ENCODE measurements around the gene AQP5.

Gene AQP5

DNA sequence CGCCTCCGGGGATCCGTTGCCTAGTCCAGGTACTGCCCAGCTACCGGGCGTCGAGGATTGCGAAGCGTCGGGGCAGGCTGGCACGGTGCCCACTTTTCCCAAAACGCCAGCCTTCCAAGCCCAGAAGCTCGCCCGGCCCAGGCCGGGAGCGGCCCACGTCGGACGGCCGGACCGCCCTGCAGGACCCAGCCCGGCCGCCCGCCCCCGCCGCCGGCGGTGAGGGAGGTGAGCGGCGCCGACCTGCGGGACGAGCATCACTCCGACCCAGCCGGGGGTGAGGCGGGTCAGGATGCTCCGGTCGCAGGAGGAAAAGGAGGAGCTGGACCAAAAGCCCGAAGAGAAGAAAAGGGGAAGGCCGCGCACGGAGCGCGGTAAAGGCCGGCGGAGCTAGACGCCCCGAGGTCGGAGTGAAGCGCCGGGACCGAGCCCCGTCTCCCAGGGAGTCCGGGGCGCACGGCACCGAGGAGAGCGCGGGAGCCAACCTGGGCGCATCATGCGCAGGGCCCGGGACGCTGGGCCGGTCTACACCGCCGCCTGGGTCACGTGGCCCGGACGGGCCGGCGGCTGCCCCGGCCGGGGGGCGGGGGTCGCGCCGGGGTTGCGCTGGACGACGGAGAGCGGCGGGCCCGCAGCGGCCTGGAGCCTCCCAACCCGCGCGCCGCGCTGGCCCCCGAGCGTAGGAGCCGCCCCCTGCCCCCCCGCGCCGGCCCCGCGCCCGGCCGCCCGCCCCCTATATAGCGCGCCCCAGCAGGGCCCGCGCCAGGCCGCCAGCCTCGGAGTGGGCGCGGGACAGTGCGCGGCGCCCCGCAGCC lies at the start of gene AQP5:
Gene AQP5 (plus strand): TSS at position 762 of the 812 bp plus-strand sequence. CDS start 146 bp downstream, outside the sequence.
- TF ChIP-seq, protein P1, sequence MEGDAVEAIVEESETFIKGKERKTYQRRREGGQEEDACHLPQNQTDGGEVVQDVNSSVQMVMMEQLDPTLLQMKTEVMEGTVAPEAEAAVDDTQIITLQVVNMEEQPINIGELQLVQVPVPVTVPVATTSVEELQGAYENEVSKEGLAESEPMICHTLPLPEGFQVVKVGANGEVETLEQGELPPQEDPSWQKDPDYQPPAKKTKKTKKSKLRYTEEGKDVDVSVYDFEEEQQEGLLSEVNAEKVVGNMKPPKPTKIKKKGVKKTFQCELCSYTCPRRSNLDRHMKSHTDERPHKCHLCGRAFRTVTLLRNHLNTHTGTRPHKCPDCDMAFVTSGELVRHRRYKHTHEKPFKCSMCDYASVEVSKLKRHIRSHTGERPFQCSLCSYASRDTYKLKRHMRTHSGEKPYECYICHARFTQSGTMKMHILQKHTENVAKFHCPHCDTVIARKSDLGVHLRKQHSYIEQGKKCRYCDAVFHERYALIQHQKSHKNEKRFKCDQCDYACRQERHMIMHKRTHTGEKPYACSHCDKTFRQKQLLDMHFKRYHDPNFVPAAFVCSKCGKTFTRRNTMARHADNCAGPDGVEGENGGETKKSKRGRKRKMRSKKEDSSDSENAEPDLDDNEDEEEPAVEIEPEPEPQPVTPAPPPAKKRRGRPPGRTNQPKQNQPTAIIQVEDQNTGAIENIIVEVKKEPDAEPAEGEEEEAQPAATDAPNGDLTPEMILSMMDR (IDR thresholded peaks at IDR 0.05; ENCODE audit: insufficient read depth, missing control alignments): no peak
- no peak for DNase-seq (ENCODE audit: insufficient read length, low spot score)

DNA sequence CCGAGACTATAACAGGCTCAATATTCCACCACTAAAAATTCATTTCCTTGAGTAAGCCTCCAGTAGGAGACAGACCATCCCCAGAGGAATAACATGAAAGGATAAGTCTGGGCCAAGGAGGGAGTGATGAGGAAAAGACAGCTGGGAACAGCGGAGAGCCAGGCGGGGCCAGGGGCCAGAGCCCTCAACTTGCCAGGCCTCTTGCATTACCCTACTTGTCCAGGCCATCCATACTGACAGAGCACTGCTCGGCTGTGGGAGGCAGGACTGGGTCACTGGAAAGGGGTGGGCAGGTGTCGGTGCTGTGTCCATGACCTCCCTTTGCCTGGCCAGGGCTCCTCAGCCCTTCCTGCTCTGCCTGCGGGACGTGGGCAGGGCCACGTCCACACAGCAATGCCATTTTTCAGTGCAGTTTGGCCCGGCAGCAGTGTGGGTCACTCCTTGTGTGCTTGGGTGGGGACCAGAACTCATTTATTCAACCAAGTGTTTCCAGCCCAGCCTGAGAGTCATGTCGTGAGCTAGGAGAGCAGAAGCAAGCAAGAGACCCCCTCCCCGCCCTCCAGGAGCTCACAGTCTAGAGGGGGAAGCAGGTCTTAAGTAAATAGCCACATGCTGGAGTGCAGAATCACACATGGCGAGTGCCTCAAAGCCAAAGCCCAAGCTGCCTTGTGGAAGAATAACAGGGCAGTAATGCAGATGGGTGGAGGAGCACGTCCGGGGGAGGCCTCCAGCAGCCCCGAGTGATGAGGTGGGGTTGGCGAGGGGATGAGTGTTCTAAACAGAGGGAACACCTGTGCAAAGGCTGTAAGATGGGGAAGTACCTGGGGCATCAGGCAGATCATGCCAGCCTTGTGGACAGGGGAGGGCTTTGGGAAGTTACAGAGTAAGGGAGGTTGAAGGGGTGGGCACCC lies 49.1 kb upstream of the AQP5 start:
- DNase-seq (ENCODE audit: insufficient read length, low spot score) (no peak), FAIRE-seq (no peak)
- TF ChIP-seq, protein P1 (IDR thresholded peaks at IDR 0.05; ENCODE audit: insufficient read depth, missing control alignments): no peak

More for the DNA sequence above, at the start of gene AQP5:
- FAIRE-seq: no peak

DNA sequence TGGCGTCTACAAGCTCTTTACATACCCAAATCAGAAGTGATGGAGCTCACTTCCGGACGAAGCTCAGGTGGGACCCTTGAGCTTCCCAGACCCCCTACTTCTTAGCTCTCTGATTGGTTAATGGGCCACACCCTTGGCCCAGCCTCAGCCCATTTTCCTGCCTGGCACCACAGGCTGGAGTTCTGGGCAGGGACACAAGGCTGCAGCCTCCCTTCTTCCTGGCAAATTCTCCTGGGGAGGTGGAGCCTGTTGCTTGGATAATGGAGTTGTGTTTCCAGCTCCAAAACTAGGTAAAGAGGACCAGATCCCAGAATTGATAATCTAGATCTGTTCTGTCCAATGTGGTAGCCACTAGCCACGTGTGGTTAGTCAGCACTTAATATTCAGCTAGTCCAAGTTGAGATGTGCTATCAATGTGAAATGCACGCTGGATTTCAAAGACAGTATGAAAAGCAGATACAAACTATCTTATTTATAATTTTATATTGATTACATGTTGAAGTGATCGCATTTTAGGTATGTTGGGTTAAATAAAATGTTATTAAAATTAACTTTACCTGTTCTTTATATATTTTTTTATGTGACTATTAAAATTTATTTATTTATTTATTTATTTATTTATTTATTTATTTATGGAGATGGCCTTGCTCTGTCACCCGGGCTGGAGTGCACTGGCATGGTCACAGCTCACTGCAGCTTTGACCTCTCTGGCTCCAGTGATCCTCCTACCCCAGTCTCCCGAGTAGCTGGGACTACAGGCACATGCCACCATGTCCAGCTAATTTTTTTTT lies 45.3 kb upstream of the AQP5 start:
- no peak for DNase-seq (ENCODE audit: insufficient read length, low spot score)
- no peak for FAIRE-seq
- TF ChIP-seq, protein P1 (IDR thresholded peaks at IDR 0.05; ENCODE audit: insufficient read depth, missing control alignments): no peak

DNA sequence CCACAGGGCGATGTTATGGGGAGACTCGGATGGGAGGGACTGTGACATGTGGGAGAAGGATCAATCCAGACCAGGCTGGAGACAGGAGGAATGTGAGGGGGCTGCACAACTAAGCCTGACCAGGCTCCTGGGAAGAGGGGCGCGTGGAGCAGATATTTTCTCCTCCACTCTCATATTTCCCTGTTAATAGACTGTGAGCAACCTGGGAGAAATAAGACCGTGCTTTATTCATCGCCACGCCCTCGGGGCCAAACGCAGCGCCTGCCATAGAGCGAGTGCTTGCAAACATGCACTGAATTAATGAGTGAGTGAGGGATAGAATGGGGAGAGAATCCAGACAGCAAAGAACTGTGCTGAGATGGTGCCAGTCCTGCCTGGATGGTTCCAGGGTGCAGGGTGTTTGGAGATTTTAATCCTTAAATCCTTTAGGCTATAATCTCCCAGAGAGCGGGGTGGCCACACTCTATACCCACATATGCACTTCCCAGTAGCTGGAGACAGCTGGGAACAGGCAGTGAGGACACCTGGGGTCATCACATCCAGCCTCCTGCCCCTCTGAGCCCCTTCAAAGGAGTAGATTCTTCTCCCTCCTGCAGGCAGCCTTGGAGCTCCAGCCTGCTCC lies 44.4 kb upstream of the AQP5 start:
- FAIRE-seq (peak; percentile 35), DNase-seq (ENCODE audit: insufficient read length, low spot score) (peak; percentile 78)
- TF ChIP-seq, protein P1 (IDR thresholded peaks at IDR 0.05; ENCODE audit: insufficient read depth, missing control alignments): no peak

DNA sequence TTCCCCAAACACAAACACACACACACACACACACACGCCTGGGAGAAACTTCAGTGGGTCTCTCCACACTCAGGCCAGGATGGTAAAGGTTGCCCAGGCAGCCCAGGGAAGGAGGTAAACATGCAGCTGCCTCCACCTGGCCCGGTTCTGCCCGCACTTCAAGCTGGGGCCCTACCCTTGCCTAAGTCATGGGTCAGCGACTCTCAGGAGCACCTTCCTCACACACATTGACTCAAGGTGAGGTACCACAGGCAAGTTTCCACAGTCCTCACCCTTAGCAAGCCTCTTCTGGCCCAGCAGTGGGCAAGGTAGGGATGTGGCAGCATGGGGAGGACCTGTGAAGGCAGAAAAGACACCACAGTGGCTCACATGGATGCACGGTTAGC lies 43.9 kb upstream of the AQP5 start:
- TF ChIP-seq, protein P1 (IDR thresholded peaks at IDR 0.05; ENCODE audit: insufficient read depth, missing control alignments): no peak
- no peak for DNase-seq (ENCODE audit: insufficient read length, low spot score)
- FAIRE-seq: no peak

DNA sequence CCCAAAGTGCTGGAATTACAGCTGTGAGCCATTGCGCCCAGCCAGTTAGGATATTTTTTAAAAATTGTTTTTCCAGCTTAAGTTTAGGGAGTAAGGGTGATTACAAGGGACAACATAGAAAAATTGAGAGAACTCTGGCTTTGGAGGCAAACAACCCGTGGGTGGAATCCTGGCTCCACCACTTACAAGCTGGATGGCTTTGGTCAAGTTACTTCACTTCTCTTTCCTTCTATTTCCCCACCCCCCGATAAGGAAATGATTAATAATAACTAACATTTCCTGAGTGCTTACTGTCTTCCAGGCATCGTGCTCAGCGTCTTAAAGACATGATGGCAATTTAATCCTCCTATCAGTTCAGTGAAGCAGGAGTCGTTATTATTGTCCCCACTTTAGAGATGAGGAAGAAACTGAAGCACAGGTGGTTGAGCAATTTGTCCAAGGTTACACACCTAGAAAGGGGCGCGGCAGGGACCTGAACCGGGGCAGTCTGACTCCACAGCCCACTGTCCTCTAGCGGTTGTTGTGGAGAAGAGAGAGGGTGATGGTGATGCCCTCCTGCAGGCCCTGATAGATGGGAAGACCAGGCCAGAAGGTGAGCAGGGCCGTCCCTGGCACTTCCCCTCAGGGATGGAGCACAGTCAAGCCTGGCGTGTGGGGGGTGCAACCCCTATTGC lies 41.3 kb upstream of the AQP5 start:
- FAIRE-seq (no peak), DNase-seq (ENCODE audit: insufficient read length, low spot score) (no peak)
- TF ChIP-seq, protein P1 (IDR thresholded peaks at IDR 0.05; ENCODE audit: insufficient read depth, missing control alignments): no peak
